CD4-positive, alpha-beta T cell treated with Interleukin-6 for 4 hours (primary cell): ENCODE results near the gene FADS2.

ENCODE experiments used
- DNase-seq: peaks from one replicate; pipeline ENCODE4 v3.0.0-alpha.2; 2020; ENCODE audit warnings: mixed read lengths

The FADS2 gene

GRCh38 chr11:61847914-61848581 lies 19.9 kb downstream of the FADS2 start:
- no peak for DNase-seq

GRCh38 chr11:61848631-61849030 lies 20.5 kb downstream of the FADS2 start:
- DNase-seq: no peak

GRCh38 chr11:61850687-61851086 lies 22.6 kb downstream of the FADS2 start:
- no peak for DNase-seq

GRCh38 chr11:61851113-61851899 lies 23.2 kb downstream of the FADS2 start:
- DNase-seq: no peak

- no peak for DNase-seq
Measured at GRCh38 chr11:61851900-61852295, 23.8 kb downstream of the FADS2 start.

GRCh38 chr11:61853698-61854169 lies 25.6 kb downstream of the FADS2 start:
- DNase-seq: no peak

- DNase-seq: no peak
Measured at GRCh38 chr11:61854206-61854895, 26.3 kb downstream of the FADS2 start.

GRCh38 chr11:61854966-61855714 lies 27.0 kb downstream of the FADS2 start:
- no peak for DNase-seq

GRCh38 chr11:61855939-61856680 lies 28.0 kb downstream of the FADS2 start:
- no peak for DNase-seq

- no peak for DNase-seq
Measured at GRCh38 chr11:61860054-61860903, 32.2 kb downstream of the FADS2 start.

- DNase-seq: no peak
Measured at GRCh38 chr11:61861634-61862033, 33.5 kb downstream of the FADS2 start.

- no peak for DNase-seq
Measured at GRCh38 chr11:61862714-61863547, 34.8 kb downstream of the FADS2 start.

GRCh38 chr11:61863548-61864081 lies 35.5 kb downstream of the FADS2 start:
- no peak for DNase-seq

- DNase-seq: no peak
Measured at GRCh38 chr11:61864814-61865775, 37.0 kb downstream of the FADS2 start.

GRCh38 chr11:61866231-61866957 lies 38.3 kb downstream of the FADS2 start:
- no peak for DNase-seq

- no peak for DNase-seq
Measured at GRCh38 chr11:61866958-61867343, 38.9 kb downstream of the FADS2 start.

- no peak for DNase-seq
Measured at GRCh38 chr11:61868571-61869428, 40.7 kb downstream of the FADS2 start.
